Activated CD4-positive, alpha-beta memory T cell treated with anti-CD3 and anti-CD28 coated beads for 36 hours (primary cell): ENCODE results near the gene MTAP. TPM values are rescaled to one million over a fixed set of nuclear protein-coding genes. Genes with fewer than 3 reads are reported as not detected.
"Not testable (repeated sequence)": the region's sequence is repeated elsewhere in the genome, so short reads cannot be mapped to it uniquely, and the experiment has no call there.

ENCODE experiments used
- CTCF ChIA-PET: fragments of 350-600 bp; sonication (Branson Sonifier 250); formaldehyde crosslinking; loops from one replicate; lab custom pipeline; 2021; ENCODE audit warnings: antibody characterized with exemption, inconsistent platforms; lab: Charles Lee
- POLR2A ChIA-PET: fragments of 350-600 bp; sonication (Branson Sonifier 250); formaldehyde crosslinking; loops from one replicate; lab custom pipeline; 2021; ENCODE audit warnings: antibody characterized with exemption; lab: Charles Lee
- DNase-seq: peaks from one replicate; pipeline ENCODE4 v3.0.0-alpha.2; 2020
- H3K27ac Mint-ChIP-seq: one replicate; pipeline ENCODE4 v1.8.0; 2021; ENCODE audit warnings: mixed read lengths
- H3K27me3 Mint-ChIP-seq: one replicate; pipeline ENCODE4 v1.8.0; 2021; ENCODE audit warnings: mixed read lengths
- H3K36me3 Mint-ChIP-seq: one replicate; pipeline ENCODE4 v1.8.0; 2021; ENCODE audit warnings: mixed read lengths
- H3K4me1 Mint-ChIP-seq: one replicate; pipeline ENCODE4 v1.8.0; 2021; ENCODE audit warnings: low read depth, mixed read lengths
- H3K4me3 Mint-ChIP-seq: one replicate; pipeline ENCODE4 v1.8.0; 2021; ENCODE audit warnings: mild to moderate bottlenecking, mixed read lengths
- H3K9me3 Mint-ChIP-seq: one replicate; pipeline ENCODE4 v1.8.0; 2021; ENCODE audit warnings: mixed read lengths
- intact Hi-C: fragments of 100-400 bp; cut with micrococcal nuclease; formaldehyde crosslinking; loops from one replicate; pipeline ENCODE4 v1.15.1; 2023
- total RNA-seq, 2 experiments: library from RNA; stranded (reverse); gene quantifications; one replicate each; pipeline ENCODE4 v1.2.3, GENCODE V29; 2021

The MTAP gene
- total RNA-seq, 2 experiments from 2014 or later, result 55.6 to 62.3 TPM

DNA sequence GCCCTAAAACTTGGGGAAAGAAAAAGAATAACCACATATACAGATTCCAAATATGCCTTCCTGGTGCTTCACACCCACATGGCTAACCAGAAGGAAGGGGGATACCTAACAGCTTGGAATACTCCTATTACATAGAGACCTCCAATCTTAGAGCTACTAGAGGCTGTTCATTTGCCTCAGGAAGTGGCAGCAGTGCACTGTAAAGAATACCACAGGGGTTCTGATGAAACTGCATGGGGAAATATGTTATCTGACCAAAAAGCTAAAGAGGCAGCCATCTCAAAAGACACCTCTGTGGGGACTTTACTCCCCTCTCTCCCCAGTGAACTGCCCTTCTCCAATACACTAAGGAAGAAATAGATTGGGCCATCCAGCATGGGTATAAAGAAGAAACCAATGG is 125.3 kb downstream of the MTAP start:
- Mint-ChIP-seq H3K27me3 (no peaks in the 10 kb centered on the region), H3K36me3 (peaks cover 7% of the 10 kb centered on the region), H3K27ac (no peak overlapping the region), H3K4me3 (no peak overlapping the region), H3K4me1 (no peaks in the 10 kb centered on the region), H3K9me3 (no peaks in the 10 kb centered on the region)
- no peak for DNase-seq
- intact Hi-C loops, result no loop called here
- POLR2A ChIA-PET, result no interaction called here
- CTCF ChIA-PET, result no interaction called here

DNA sequence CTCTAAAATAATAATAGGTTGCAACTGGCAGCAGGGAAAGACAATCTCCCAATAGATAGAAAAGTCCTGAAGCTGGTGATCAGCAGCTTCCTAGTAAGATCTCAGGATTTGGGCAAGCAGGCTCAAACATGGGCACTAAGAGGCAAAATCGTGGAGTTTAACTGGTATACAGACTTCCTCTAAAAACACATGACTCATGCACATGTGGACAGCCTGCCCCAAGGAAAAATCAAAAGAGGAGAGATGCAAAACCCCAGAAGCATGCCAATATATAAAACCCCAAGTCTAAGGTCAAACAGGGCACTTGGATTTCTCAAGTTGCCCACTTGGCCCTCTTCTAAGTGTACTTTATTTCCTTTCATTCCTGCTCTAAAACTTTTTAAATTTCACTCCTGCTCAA is 129.0 kb downstream of the MTAP start:
- POLR2A ChIA-PET, result no interaction called here
- H3K4me3 Mint-ChIP-seq, result no peak overlapping the region
- H3K9me3 Mint-ChIP-seq, result no peaks in the 10 kb centered on the region
- intact Hi-C loops, result no loop called here
- no peaks in the 10 kb centered on the region for H3K4me1 Mint-ChIP-seq
- CTCF ChIA-PET, result no interaction called here
- H3K27ac Mint-ChIP-seq, result no peak overlapping the region
- no peak for DNase-seq
- no peaks in the 10 kb centered on the region for H3K27me3 Mint-ChIP-seq
- peaks cover 7% of the 10 kb centered on the region for H3K36me3 Mint-ChIP-seq

DNA sequence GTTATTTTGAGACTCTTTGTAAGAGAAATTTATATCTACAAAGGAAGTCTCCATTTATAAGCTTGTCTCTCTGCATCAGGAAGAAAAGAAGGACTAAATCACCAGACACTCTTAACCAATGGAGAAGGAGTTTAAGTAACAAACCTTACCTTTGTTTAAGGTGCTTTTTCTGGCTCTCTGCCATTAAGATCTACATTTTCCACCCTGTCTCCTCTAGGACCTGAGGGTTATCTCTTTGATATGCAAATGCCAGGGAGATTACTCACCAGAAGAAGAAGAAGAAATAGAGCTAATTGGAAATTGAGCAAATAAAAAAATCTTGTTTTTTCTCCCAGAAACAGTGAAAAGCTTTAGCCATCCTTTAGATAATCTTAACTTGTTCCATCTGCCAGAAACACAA is 130.8 kb downstream of the MTAP start:
- no peak for DNase-seq
- Mint-ChIP-seq H3K27me3 (no peaks in the 10 kb centered on the region), H3K36me3 (peaks cover 7% of the 10 kb centered on the region), H3K4me1 (no peaks in the 10 kb centered on the region), H3K27ac (no peak overlapping the region), H3K4me3 (no peak overlapping the region), H3K9me3 (no peaks in the 10 kb centered on the region)
- intact Hi-C loops, result no loop called here
- ChIA-PET POLR2A (no interaction called here), CTCF (interaction anchor here (0.6 to 0.7 kb wide), 2 partner anchors 76 to 94 kb away, joined by 3 read pairs; partner anchors contain the start of gene CDKN2B)

DNA sequence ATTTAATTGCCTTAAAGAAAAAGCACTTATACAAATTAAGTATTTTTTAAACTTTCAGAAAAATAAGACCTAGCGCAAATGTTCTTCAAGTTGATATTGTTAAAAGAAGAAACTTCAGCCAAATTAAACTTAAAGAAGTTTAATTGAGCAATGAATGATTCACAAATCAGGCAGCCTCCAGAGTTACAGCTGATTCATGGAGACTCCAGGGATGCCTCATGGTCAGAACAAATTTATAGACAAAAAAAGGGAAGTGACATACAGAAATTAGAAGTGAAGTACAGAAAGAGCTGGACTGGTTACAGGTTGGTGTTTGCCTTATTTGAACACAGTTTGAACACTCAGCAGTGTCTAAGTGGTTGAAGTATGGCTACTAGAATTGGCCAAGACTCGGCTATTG is 131.4 kb downstream of the MTAP start:
- intact Hi-C loops, result no loop called here
- Mint-ChIP-seq H3K4me1 (no peaks in the 10 kb centered on the region), H3K36me3 (peaks cover 7% of the 10 kb centered on the region), H3K27ac (no peak overlapping the region), H3K4me3 (no peak overlapping the region), H3K27me3 (no peaks in the 10 kb centered on the region), H3K9me3 (no peaks in the 10 kb centered on the region)
- ChIA-PET CTCF (interaction anchor here (0.6 kb wide), 1 partner anchor 75 kb away, joined by 3 read pairs; the partner anchor contains the start of gene CDKN2B), POLR2A (no interaction called here)
- no peak for DNase-seq

DNA sequence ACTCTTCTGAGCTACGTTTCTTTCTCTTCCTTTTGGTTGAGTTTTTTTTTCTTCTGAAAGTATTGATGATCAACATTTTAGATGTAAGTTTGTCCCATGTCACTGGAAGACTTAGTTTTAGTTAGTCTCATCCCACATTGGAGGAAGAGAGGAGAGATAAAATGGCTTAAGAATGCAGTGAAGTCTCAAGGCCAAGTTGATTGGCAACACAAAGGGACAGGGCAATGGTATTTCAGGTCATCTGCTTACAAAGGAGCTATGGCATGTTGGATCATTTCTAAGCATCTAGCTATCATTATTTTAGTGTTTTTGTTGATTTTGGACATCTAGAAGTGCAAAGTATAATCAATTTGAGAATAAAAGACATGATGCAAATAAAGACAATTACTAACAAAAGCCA is 133.2 kb downstream of the MTAP start:
- CTCF ChIA-PET, result no interaction called here
- H3K27ac Mint-ChIP-seq, result no peak overlapping the region
- H3K27me3 Mint-ChIP-seq, result no peaks in the 10 kb centered on the region

DNA sequence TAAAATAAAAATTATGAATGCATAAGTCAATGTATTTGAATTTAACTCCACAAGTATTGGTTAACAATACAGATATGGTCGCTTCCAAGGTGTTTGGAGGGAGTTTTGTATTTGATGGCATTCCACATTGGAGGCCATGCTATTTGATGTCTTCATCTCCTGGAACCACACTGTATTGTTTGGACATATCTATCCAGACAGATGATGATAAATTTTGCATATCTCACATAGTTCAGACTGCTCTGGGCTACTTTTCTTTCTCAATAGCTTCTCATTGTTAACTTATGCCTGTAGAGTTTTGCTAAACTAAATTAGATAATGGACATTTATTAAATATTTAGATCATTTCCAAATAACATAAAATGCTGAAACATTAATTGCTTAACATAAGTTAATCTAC is 133.7 kb downstream of the MTAP start:
- Mint-ChIP-seq H3K27ac (no peak overlapping the region), H3K4me3 (no peak overlapping the region), H3K9me3 (no peaks in the 10 kb centered on the region), H3K4me1 (no peaks in the 10 kb centered on the region), H3K36me3 (peaks cover 2% of the 10 kb centered on the region), H3K27me3 (no peaks in the 10 kb centered on the region)
- DNase-seq, result no peak
- intact Hi-C loops, result no loop called here
- ChIA-PET CTCF (no interaction called here), POLR2A (no interaction called here)

More for the DNA sequence above, 133.2 kb downstream of the MTAP start:
- Mint-ChIP-seq H3K9me3 (no peaks in the 10 kb centered on the region), H3K36me3 (peaks cover 7% of the 10 kb centered on the region), H3K4me3 (no peak overlapping the region), H3K4me1 (no peaks in the 10 kb centered on the region)
- POLR2A ChIA-PET, result no interaction called here
- intact Hi-C loops, result no loop called here
- no peak for DNase-seq

DNA sequence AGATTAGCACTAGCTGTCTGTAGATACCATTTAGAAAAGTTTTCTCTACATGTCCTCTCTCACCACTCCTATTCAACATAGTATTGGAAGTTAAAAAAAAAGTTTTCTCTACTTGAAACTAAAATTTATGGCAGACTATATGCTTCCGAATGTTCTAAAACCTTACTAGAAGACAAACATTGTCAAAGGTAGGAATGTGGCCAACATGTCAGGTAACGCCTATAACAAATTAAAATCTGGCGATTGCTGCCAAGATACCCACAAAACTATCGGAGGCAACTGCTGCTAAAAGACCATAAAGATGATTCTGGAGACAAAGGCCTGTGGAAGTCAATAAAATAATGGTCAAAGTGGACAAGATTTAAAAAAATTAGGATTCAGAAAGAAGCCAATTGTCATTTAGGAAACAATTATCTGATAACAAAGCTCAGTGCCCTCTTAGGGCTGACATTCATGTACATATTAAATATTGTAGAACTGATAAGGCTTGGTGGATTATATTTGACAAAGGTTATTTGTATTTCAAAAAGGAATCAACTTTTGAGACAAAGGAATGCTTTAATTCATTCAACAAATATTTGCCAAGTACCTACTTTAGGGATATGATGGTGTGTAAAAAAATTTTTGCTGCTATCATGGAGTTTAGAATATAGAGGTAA is 139.0 kb downstream of the MTAP start:
- no peaks in the 10 kb centered on the region for H3K36me3 Mint-ChIP-seq
- no peak for DNase-seq
- no peaks in the 10 kb centered on the region for H3K4me1 Mint-ChIP-seq
- CTCF ChIA-PET, result no interaction called here
- H3K4me3 Mint-ChIP-seq, result no peak overlapping the region
- intact Hi-C loops, result no loop called here
- POLR2A ChIA-PET, result no interaction called here
- H3K27ac Mint-ChIP-seq, result no peak overlapping the region
- H3K9me3 Mint-ChIP-seq, result no peaks in the 10 kb centered on the region
- peaks cover 2% of the 10 kb centered on the region for H3K27me3 Mint-ChIP-seq

DNA sequence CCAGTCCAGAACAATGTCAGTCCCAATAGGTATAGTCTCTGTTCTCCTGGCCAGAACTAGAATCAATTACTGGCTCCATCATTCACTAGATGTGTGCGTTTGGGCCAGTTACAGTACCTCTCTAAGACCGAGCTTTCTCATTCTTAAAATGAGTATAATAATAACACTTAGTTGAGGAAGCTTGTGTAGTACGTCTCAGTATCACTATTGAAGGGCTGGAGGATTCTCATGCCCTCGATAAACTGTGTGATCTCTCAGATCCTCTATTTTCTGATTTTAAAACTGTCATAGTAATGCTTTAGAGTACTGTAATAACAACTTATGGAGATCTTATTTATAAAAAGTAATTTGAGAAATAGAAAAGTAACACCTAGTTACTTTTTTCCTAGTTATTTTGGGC is 141.0 kb downstream of the MTAP start:
- peaks cover 2% of the 10 kb centered on the region for H3K27me3 Mint-ChIP-seq

DNA sequence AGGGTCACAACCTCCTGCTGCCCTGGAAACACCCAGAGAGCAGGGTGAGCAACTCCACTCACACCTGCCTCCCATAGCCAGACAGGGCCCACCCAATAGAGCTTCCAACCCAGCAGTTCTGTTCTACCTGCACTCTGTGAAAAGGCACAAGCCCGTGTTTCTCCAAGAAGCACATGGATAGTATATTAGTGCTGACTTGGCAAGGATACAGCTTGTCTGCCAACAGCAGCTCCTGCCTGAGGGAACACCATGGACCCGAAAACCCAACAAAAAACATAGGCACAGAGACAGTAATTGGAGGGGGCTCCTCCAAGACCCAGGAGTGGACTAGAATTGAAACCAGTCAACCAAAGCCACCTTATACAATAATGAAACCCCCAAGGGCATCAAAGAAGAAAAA is 143.2 kb downstream of the MTAP start:
- H3K9me3 Mint-ChIP-seq, result no peaks in the 10 kb centered on the region
- ChIA-PET POLR2A (no interaction called here), CTCF (no interaction called here)
- no peak overlapping the region for H3K27ac Mint-ChIP-seq
- no peak overlapping the region for H3K4me3 Mint-ChIP-seq
- intact Hi-C loops, result no loop called here
- no peaks in the 10 kb centered on the region for H3K4me1 Mint-ChIP-seq
- no peak for DNase-seq
- no peaks in the 10 kb centered on the region for H3K36me3 Mint-ChIP-seq
- peaks cover 2% of the 10 kb centered on the region for H3K27me3 Mint-ChIP-seq

More for the DNA sequence above, 141.0 kb downstream of the MTAP start:
- H3K27ac Mint-ChIP-seq, result no peak overlapping the region
- CTCF ChIA-PET, result no interaction called here
- no peak for DNase-seq
- H3K9me3 Mint-ChIP-seq, result no peaks in the 10 kb centered on the region
- H3K4me1 Mint-ChIP-seq, result no peaks in the 10 kb centered on the region
- H3K4me3 Mint-ChIP-seq, result no peak overlapping the region
- POLR2A ChIA-PET, result no interaction called here
- H3K36me3 Mint-ChIP-seq, result no peaks in the 10 kb centered on the region
- intact Hi-C loops, result no loop called here

DNA sequence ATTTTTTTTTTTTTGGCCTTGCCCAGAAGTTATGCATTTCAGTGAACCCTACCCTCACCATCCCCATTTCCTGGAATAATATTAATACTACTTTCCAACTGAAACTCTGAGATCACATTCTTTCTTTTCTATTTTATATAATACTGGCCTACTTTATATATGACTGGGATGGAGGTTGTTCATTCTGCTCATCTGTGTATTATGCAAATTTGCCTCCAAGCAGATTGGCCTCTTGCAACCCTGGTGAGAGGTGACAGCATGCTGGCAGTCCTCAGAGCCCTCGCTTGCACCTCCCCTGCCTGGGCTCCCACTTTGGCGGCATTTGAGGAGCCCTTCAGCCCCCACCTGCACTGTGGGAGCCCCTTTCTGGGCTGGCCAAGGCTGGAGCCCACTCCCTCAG is 156.4 kb downstream of the MTAP start:
- Mint-ChIP-seq H3K9me3 (peaks cover 4% of the 10 kb centered on the region), H3K36me3 (no peaks in the 10 kb centered on the region), H3K4me1 (no peaks in the 10 kb centered on the region), H3K27ac (no peak overlapping the region), H3K4me3 (no peak overlapping the region), H3K27me3 (peaks cover 32% of the 10 kb centered on the region)
- DNase-seq, result no peak
- ChIA-PET CTCF (no interaction called here), POLR2A (no interaction called here)
- intact Hi-C loops, result no loop called here

DNA sequence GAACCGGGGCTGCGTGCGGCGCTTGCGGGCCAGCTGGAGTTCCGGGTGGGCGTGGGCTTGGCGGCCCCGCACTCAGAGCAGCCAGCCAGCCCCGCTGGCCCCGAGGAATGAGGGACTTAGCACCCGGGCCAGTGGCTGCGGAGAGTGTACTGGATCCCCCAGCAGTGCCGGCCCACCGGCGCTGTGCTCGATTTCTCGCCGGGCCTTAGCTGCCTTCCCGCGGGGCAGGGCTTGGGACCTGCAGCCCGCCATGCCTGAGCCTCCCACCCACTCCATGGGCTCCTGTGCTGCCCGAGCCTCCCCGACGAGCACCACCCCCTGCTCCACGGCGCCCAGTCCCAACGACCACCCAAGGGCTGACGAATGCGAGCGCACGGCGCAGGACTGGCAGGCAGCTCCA is 156.8 kb downstream of the MTAP start:
- H3K9me3 Mint-ChIP-seq, H3K4me1 Mint-ChIP-seq, CTCF ChIA-PET, POLR2A ChIA-PET, H3K4me3 Mint-ChIP-seq, intact Hi-C loops, H3K27ac Mint-ChIP-seq, H3K36me3 Mint-ChIP-seq, DNase-seq: not testable (repeated sequence)
- peaks cover 36% of the 10 kb centered on the region for H3K27me3 Mint-ChIP-seq

DNA sequence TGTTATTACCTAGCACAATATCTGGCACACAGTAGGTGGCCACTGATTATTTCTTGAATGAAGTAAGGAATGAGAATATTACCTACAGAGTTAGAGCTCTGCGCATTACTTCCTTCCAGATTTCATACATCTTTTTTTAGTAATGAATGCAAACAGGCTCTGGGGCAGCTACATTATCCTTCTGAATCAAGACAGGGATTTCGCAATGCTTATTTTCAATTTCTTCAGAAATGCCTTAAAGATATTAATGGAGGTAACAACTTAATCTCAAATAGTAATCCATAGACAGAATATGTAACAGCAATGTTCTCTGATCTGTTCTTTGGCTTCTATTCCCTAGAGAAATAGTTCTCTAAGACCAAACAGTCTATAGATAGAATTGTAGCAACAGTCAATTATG is 159.1 kb downstream of the MTAP start:
- ChIA-PET POLR2A (no interaction called here), CTCF (interaction anchor here (0.7 kb wide), 1 partner anchor 108 kb away, joined by 3 read pairs; no protein-coding TSS in a partner anchor)
- Mint-ChIP-seq H3K4me1 (peaks cover 13% of the 10 kb centered on the region), H3K36me3 (no peaks in the 10 kb centered on the region), H3K27ac (no peak overlapping the region), H3K9me3 (peaks cover 4% of the 10 kb centered on the region), H3K4me3 (no peak overlapping the region), H3K27me3 (peaks cover 55% of the 10 kb centered on the region)
- DNase-seq, result no peak
- intact Hi-C loops, result no loop called here

DNA sequence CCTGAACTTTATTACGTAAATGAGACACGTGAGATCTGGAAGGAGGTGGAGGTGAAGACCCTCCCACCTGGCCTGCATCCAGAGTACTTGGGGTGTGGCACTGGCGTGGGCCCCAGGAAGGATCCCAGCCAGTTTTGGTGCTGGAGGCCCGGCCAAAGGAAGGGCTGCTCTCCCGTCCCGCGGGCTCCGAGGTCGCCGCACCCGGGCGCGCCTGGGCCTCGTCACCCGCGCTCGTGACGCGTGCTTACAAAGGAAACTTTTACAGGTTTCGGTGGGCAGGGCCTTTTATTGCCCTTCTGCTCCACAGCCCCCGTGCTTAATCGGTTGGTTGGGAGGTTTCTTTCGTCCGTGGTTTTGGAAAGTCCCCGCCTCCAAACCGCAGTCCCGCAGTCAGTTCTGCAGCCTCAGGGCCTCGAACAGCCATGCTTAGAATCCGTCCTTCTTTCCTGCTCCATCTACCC is 162.5 kb downstream of the MTAP start:
- POLR2A ChIA-PET, result no interaction called here
- H3K9me3 Mint-ChIP-seq, result peaks cover 13% of the 10 kb centered on the region
- intact Hi-C loops, result loop anchor here (1.0 to 5.0 kb wide), 5 partner anchors 30 to 388 kb away; partner anchors contain the start of genes CDKN2A and CDKN2B-AS1
- no peak overlapping the region for H3K27ac Mint-ChIP-seq
- H3K4me1 Mint-ChIP-seq, result peaks cover 22% of the 10 kb centered on the region
- H3K27me3 Mint-ChIP-seq, result peaks cover 82% of the 10 kb centered on the region
- peak overlapping the region; percentile 54 for H3K4me3 Mint-ChIP-seq
- CTCF ChIA-PET, result interaction anchor here (1.3 kb wide), 1 partner anchor 44 kb away, joined by 4 read pairs; the partner anchor contains the start of gene CDKN2B
- DNase-seq, result peak; percentile 79
- peaks cover 12% of the 10 kb centered on the region for H3K36me3 Mint-ChIP-seq
